Activated CD4-positive, alpha-beta T cell treated with anti-CD3 and anti-CD28 coated beads, Interleukin-2, Interleukin-6, amounts not matched to agents 100 ng/mL and 50 ng/mL, durations not matched to agents 16 hours and 8 hours (primary cell): Measurements from ENCODE around the gene PTCH1.

Source experiments
- DNase-seq: peaks from one replicate; pipeline ENCODE4 v3.0.0-alpha.2; 2020

Gene PTCH1

DNA sequence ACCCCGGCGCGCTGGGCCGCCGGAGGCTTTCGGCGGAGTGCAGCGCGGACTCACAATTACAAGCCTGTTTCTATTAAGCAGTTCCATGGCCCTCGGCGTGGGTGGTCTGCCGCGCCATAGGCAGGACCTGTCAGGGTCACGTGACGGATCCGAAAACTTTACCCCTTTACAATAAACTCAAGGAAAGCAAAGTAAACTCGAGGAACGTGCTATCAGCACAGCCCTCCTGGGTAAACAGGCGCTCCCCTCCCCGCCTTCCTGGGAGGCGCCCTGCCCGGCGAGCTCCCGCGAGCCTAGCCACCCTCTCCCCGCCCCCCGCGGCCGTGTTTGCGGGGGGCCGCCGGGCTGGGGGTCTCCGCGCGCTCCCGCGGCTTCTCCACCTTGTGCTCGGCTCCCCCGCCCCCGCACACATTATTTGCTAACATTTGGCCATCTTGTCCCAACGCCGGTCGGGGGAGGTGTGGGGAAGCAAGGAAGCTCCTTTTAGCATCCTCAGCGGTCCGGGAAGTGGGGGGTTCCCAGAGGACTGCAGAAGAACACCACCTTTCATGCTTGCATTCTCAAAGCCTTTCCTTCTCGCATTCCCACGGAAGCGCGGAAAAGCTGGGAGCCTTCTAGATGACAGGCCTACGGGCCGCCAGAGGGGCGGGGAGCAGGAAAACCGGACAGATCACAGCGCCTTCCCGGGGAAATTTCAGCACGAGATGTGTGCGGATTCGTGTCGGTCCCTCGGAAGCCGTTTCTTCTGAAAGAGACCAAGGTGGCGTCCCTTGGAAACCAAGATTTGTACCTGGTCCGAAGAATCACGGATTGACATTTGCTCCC is at the start of gene PTCH1:
TSS of gene PTCH1 (minus strand) at position 238 of the 825 bp plus-strand sequence.
- DNase-seq: no peak

DNA sequence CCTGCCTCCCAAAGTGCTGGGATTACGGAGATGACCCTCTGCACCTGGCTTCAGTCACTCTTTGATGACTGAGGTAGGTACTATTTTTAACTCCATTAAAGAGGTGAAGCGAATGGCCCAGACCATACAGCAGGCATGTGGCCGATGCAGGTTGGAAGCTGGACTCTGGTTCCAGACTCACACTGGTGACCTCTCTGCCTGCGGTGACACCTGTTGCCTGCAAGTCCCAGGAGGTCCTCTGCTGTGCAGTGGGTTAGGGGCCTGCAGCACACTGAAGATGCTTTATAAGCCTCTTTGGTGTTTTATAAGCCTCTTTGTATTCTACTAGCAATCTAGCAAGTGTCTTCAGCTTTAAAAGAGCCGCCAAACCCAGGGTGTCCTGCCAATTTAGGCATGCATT is 49.2 kb upstream of the PTCH1 start:
- DNase-seq: no peak

DNA sequence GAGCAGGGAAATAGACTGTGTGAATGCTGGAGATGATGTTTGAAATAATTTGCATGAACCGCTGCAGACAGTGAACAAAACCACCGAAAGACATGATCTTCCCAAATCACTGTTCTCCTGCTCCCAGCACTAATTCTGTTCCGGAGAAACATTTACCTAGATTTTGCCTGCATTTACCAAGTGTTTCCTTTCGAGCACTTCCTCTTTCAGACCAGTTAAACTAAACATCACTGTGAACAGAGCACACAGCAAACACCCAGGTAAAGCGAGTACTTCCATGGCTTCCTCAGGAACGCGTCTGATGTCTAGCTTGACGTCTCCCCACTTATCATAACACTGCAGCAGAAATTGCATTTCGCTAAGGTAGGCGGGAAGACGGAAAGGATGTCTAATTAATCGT is 45.1 kb upstream of the PTCH1 start:
- no peak for DNase-seq

DNA sequence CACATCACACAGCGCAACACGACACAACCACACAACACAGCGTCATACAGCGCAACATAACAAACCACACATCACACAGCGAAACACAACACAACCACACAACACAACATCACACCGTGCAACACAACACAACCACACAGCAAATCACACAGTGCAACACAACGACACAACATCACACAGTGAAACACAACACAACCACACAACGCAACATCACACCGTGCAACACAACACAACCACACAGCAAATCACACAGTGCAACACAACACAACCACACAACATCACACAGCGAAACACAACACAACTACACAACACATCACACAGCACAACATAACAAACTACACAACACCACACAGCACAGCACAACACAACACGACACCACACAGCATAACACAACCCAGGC is 40.4 kb upstream of the PTCH1 start:
- no peak for DNase-seq

DNA sequence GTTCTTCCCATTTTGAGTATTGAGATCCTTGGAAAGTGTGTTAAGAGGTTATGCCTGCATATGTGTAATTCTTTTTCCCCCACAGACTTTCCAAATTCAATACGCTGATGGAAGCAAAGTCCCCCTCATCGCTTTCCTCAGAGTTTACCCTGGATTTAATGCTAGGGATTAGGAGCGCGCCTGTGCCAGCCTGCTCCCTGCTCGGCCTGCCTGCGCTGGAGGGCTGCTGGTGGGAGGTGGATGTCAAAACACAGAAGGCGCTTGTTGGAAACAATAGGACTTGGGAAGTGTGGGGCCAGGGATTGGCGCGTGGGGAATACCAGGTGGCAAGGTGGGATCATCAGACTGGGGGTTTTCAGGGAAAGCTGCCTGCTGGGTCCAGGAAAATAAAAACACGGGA is 39.8 kb upstream of the PTCH1 start:
- no peak for DNase-seq

DNA sequence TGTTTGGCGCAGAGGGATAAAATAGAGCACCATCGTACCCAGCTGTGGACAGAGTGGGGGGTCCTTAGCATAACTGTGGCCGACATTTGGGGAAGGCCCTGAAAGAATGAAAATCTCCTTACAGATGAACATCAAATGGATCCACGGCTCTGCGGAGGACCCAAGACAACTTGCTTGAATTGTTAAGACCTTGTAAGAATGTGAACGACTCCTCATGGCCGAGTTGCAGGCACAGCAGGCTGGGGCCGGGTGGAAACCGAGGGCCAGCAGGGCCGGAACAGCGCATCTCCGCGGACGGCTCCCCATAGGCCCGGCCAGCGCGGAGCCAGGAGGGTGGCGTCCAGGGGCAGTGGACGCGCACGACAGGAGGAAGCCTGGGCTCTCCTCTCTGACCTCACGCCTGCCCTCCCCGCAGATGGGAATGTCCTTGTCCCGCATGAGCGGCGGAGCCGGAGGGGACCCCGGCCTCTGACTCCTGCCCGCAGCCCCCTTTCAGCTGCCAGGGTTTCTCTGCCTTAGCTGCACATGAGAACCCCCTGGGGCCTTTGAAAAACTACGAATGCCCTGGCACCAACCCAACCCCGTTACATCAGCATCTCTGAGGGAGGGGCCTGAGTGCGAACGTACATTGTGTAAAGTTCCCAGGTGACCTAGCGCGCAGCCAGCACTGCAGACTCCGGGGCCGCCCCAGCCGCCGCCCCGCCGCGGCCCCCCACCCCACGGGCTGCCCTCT is 36.2 kb upstream of the PTCH1 start:
- no peak for DNase-seq

DNA sequence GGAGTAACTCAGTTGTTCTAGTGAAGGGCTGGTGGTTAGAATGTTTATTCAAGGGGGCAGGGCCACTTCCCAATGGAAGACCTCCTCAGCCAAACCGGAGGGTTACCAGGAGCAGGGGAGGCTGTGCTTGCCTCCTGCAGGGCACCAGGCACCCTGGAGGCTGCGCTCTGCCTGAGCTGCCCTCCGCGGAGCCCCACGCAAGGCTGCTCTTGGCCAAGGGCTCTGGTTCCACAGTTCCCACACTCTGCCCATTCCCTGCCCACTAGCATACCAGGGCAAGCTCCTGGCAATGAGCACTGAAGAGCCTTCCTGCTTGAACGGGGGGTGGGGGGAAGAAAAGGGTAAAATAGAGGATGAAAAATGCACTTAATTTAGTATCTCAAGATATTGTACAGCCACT is 35.5 kb upstream of the PTCH1 start:
- DNase-seq: no peak

DNA sequence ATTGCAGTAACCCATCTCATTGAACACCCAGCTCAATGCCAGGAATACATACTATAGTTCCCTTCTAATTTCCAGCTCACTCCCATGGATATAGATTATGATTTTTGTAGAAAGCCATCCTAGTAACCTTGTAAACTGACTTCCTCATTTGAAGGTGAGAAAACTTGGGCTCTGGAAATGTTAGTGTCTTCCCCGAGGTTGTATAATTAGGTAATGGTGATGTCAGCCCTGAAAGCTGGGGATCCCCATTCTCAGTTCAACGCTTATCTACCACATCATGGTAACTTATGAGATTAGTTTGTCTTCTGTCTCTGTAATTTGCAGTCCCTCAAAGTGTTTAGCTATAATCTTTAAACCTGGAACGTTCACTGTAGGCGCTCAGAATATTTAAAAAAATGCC is 34.6 kb upstream of the PTCH1 start:
- no peak for DNase-seq

DNA sequence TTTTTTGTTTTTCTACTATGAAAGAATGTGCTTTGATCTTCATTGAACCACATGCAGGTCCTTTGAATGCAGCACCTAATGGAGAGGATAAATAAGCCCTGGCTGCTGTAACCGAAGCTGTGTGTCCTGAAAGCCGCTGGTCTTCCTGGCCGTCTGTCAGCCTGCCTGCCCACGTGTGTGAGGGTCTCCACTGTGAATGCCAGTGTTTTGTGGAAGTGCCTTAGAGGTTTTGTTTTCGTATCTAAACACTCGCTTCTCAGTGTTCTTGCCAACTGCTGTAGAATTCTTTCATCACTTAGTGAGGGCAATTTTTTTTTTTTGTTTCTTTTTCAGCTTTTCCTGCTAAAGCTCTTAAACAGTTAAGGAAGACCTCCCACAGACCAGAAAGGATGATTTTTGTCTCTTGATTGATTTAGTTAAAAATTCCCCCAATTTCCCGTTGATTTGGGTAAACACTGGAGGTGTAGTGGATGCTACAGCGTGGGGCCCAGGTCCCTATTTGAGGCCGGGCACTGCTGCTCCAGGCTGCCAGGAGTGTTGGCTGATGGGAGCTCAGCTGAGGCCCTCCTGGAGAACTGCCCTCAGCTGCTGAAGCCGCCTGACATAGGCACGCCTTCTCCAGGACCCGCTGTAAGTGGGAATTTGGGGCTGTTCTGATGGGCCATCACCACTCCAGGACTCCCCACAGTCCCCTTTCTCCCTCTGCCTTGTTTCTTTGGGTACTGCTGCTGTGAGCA is 29.2 kb upstream of the PTCH1 start:
- no peak for DNase-seq

DNA sequence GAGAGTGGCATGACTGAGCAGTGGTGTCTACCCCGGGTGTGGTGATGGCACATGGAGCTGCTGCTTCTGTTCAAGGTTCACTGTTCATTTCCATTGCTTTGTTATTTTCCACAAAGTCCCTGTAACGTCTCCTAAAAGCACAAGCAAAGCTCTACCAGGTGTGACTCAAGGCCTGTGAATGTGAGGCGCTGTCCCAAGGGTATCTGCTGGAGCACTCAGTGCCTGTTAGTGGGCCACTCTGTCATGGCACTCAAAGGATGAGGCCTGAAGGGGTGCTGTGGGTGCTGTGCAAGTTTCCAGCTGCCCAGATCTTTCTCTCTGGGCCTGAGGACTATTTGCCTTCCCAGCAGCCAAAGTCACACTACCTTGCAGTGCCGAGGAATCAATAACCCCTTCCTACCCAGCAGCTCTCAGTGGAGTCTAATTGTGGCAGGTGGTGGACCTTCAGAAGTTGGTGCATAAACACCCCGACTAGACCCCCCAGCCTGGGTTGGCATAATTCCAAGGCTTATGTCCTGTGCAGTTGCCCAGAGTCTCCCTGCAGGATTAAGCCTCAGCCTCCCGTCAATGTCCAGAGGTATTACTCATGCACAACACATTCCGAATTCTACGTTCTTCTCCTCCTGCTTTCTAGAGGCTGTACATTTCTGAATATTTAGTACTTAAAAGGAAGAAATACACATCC is 17.4 kb upstream of the PTCH1 start:
- no peak for DNase-seq

DNA sequence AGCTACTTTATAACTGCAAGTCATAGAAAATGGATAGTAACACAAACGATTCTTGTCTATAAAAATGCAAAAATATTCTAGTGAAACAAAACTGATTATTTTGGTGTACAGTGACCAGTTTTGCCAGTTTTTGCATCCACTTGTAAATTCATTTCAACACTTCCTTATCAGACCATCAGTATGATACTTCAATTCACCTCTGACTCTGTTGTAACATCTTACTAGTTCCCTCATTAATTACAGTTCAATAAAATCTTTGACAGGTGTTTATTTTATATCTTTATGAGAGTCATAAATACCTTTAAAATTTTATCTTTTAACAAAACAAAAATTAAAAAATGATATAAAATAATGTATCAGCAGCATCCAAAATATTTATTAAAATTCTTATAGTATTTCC is 13.1 kb upstream of the PTCH1 start:
- DNase-seq: no peak

DNA sequence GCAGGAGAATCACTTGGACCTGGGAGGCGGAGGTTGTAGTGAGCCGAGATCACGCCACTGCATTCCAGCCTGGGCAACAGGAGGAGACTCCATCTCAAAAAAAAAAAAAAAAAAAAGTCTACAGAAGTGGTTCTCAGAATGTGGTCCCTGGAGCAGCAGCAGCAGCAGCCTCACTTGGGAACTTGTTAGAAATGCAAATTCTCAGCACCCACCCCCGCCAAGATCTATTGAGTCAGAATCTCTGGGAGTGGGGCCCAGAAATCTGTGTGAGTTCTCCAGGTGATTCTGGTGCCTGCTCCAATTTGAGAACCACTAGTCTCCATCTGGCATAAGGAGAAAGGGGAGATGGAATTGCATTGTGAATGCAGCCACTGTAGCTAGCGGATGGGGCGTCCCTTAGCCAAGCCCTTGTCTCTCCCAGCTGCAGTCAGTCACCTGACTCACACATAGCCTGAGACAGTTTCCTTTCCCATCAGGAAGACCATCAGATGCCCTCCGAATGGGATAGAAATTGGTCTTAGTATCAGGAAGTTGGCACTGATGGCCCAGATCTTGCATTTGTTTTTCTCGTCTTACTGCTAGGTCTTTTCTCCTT is 12.2 kb upstream of the PTCH1 start:
- no peak for DNase-seq

DNA sequence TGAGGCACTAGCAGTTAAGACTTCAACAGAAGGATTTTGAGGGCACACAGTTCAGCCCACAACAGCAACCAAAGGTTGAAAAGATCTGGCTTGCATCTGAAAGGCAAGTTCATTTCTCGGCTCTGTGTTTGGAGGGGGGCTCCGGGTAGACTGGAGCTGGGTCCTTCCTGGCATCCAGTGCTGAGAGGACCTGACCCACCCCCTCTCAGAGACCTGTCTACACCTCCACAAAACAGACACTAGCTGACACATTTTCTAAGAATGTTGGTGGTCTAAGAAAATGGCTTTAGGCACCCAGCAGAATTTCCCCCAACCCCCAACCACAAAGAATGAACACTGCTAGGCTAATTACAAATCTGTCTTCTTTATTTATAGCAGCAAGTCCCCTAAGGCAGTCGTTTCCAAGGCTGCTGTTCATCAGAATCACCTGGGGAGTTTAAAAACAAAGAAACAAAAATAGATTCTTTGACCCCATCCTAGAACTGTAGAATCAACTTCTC is 6.2 kb upstream of the PTCH1 start:
- DNase-seq: no peak

DNA sequence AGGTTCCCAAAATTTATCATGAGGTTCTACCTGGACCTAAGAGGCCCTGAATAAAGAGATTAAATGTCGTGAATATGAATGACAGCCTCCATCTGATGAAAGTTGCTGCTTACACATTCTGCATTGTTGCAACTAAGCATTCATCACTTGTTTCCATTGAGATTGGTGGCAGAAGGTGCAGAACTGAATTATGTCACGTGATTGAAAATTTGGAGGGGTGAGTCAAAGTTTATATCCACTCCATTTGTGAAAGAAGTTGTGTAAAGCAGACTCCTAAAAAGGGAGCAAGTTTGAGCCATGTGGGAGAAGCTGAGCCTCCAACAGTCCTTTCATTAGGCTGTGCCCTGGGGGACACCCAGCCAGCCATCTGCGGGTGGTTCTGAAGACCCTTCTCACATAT is 4.9 kb upstream of the PTCH1 start:
- no peak for DNase-seq

DNA sequence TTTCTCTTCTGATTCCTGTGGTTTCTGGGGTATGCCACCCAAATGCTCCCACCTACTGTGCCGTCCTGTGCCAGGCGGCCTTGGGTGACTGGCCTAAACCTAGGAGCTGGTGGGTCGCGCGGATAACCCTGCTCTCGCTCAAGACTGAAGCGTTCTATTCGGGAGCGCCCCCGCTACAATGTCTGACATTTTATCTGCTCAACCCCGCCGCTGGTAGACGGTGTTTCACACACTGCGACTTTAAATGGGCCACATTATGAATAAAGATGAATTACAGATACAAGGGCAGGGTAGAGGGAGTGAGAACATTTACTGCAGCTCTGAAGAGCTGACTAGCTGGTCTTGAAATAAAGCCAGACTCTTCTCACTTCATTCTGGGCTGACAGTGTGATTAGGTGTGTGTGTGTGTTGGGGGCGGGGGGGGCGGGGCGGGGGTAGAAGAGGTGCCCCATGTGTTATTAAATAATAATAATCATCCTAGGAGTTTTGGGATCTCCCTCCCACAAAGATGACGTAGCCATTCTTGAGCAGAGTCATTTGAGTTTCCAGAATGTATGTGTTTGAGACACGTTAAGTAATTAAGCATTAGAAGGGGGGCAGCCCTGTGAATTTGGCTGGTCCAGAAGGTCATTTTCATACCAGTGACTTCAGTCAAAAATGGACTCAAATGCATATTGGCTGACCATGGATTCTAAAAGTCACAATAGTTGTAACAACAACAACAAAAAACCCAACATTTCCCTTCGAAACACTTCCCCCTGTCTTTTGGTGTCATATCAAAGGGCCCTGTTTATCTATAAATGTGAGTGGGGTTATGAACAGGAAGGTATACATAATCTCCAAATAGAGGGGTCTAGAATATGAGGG is 1.0 kb upstream of the PTCH1 start:
- no peak for DNase-seq

DNA sequence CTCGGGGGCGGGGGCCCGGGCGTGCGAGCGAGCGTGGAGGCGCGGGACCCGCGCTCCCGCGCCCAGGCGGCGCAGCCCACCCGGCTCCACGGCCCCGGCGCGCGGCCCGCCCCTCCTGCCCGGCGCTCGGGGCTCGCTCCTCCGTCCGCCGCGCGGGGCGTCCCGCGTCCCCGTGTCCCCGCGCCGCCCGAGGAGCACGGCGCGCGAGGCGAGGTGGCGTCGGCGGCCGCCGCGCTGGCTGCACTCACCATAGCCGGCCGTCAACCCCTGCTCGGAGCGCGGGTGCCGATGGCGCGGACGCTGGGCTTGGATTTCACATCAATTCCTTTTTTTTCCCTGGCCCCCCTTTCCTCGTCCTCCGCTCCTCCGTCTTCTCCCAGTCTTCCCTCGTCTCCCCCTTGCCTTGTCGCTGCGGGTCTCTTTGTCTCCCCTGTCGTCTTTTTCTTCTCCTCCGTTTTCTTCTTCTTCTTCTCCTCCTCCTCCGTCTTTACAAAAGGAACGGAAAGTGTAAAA is 494 bp downstream of the PTCH1 start:
- DNase-seq: no peak

DNA sequence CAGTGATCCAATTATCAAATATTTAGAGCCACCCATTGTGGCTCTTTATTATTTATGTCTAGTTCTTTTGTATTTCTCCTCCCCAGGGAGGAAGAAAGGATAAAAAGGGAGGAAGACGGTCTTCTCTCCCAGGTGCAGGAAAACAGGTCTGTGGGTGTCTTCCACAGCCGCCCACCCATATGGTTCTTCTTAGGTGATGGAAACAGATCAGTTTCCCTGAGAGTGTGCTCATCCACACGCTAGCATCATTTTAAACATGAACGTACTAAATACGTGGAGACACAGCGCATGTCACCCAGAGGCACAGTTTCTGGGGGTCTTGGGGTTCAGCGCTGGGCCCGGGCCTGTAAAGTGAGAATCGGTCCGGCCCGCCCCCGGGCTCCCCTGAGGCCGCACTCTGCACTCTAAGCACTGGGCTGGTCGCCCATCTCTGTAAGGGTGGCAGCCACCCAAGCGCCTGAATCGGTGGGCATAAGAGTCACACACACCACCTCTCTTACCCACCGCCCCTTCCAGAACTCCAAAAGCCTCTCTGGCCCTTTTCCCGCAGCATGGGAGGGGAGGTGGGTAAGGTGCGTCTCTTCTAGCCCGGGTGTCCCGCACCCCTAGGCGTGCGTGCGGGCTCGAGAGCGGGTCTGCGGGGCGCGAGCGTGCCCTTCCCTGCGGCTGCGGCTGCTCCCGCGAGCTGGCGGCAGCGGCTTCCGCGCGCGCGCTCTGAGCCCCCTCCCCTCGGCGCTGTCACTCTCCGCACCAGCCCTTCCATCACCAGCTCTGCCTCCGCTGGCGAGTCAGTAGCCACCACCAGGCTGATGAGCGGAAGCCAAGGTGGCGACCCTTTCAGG is 1.3 kb downstream of the PTCH1 start:
- no peak for DNase-seq

DNA sequence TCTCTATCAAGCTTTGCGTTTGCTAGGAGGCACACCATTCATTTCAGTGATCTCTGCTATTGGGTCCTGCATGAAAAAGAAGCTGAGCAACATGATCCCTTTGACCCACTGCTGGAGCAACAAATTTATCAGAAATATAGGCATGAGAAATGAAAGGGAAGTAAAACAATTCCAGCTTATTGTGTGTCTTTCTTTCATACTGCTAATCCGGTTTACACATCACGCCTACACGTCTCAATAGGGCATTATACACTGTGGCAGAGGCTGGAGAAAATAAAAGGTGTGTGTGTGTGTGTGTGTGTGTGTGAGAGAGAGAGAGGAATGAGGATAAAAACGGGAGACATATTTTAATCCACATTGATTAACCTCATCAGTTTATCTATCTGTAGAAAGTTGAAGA is 2.4 kb downstream of the PTCH1 start:
- no peak for DNase-seq

DNA sequence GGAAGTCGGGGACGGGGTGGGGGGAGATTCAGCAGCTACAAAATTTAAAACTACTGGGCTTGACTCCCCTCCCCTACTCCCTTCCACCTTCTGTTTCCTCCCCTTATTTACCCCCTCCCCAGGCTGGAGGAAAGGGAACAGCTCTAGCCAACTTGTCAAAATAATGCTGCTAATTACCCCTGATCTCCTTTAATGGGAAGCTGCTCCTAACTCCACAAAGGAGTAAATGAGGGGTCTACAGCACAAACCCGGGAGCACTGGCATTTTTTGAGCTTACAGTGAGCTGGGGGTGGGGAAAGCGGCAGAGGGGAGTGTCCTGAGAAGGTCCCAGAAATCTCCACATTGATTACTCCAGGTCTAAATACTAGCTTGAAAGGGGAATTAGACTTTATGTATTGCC is 3.1 kb downstream of the PTCH1 start:
- DNase-seq: no peak

DNA sequence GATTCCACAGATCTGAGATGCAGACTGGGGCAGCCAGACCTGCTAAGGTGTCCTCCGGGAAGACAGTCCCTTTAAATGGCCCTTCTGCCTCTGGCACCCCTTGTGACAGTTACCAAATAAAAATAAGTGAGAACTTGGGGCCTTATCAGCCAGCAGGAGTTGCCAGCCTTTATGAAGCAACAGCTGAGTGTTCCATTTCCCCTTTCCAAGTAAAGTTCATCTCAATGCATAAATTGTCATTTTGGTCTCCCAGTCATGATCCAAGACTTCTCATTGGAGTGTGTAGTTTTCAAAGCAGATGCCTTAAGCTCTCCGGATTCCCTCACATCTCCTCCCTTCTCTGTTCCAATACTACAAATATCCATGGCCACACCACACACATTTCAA is 4.1 kb downstream of the PTCH1 start:
- DNase-seq: no peak
